ENCODE data around the gene MTHFD2L.
A peak's percentile ranks its signal among the peaks of the same experiment; 100 is the strongest.

MTHFD2L gene

GRCh38 chr4:74293558-74293957, 135.6 kb downstream of the MTHFD2L start:
- DNase-seq (ENCODE audit: insufficient read length, low spot score) (no peak), FAIRE-seq (no peak)

DNA sequence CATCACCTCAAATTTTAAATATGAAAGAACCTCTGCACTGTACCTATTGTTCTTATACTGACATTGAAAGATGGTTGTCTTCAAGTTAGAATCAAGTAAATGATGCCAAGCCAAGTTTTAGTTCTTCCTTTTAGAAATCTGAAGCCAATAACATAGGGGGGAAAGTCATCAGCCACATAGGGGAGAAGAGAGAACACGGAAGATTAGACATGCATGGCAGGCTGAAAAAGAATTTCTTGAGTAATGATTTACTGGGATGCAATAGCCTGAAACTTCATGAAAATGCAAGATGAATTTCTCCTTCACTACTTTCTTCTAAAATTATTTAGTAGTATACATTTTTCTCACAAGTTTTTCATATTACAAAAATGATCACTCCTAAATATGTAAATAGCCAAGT, 136.8 kb downstream of the MTHFD2L start:
- DNase-seq (ENCODE audit: insufficient read length, low spot score) (no peak), FAIRE-seq (no peak)

DNA sequence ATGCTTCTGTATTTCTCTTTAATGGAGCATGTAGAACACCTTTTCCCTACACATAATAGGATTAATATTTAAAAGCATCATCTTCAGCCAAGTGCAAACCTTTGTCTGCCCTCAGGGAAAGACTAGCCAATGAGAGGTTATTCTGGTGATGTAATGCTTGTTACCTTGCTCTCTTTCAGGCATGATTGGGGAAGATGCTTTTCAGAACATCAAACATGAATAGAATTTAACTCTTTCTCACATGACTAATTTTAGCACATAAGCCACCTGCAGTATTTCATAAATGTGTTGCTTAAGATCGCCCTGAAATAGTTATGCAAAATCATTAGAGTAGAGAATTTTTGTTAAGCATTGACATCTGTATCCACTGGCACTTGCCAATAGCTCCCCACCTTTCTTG, 139.6 kb downstream of the MTHFD2L start:
- DNase-seq (ENCODE audit: insufficient read length, low spot score) = no peak
- FAIRE-seq = no peak

DNA sequence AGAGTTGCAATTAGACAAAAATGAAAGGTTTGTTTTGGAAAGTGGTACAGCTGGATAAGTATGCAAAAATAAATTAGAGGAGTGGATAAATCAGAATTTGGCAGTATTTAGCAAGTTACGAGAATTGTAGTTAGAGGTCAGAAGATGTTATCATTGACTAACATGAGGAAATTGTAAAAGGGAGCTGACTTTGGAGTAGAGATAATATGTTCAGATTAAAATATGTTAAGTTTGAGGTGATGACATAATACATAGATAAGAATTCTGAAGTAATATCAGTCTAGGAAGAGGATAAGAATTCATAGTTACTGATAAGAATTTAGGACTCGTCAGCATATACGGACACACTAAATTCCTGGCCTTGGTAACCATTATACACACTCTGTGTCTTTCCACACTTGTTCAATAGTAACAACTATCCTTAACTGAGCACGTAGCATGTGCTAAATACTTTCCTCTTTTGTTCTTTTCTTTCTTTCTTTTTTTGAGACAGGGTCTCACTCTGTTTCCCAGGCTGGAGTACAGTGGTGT, 146.2 kb downstream of the MTHFD2L start:
- DNase-seq (ENCODE audit: insufficient read length, low spot score) = no peak
- no peak for FAIRE-seq

- DNase-seq (ENCODE audit: insufficient read length, low spot score) = no peak
- no peak for FAIRE-seq
These were observed 147.1 kb downstream of the MTHFD2L start for GRCh38 chr4:74305000-74305399.

DNA sequence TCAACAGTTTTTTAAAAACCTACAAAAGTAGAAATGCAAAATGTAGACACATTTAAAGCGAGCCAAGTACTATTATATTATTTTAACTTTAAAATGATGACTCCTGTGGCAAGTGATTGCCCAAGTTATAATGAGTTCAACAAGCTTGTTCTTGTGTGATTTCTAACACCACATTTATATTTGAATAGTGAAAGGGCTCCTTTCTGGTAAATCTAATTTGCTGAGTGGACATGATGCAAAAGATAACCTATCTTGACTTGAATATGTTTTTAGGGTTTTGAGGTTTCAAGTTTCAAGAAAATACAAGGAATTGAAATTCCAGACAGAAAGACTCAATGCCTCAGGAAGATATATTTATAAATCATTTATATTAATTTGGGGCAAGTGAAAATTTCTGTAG, 149.3 kb downstream of the MTHFD2L start:
- DNase-seq (ENCODE audit: insufficient read length, low spot score) = no peak
- FAIRE-seq = no peak

GRCh38 chr4:74308215-74308614, 150.3 kb downstream of the MTHFD2L start, which contains the start of gene EPGN:
EPGN (plus strand) TSS chr4:74308470; CDS start chr4:74308534, 64 bp downstream.
- FAIRE-seq (no peak), DNase-seq (ENCODE audit: insufficient read length, low spot score) (no peak)

GRCh38 chr4:74309223-74309622, 151.3 kb downstream of the MTHFD2L start:
- no peak for FAIRE-seq
- DNase-seq (ENCODE audit: insufficient read length, low spot score) = no peak

- FAIRE-seq = no peak
- DNase-seq (ENCODE audit: insufficient read length, low spot score) = peak; percentile 14
These were observed 153.9 kb downstream of the MTHFD2L start for GRCh38 chr4:74311696-74312313.

- FAIRE-seq (no peak), DNase-seq (ENCODE audit: insufficient read length, low spot score) (no peak)
These were observed 156.4 kb downstream of the MTHFD2L start for GRCh38 chr4:74314329-74314728.

DNA sequence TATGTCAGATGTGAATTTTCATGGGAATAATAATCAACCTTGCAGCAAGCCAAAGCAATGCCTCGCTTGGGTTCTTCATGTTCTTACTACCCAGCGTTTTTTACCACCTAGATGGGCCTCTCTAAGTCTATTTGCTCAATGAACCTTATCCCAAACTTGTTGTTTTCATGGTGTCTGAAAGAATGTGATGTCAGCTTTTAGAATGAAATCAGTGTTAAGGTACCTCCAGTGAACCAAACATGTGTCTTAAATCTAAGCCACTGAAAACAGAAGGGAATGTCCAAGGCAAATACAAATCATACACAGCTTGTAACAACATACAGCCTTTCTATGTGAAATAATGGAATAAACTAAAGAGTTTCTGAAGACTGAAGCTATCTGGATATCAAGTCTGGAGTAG, 157.0 kb downstream of the MTHFD2L start:
- FAIRE-seq (no peak), DNase-seq (ENCODE audit: insufficient read length, low spot score) (no peak)

DNA sequence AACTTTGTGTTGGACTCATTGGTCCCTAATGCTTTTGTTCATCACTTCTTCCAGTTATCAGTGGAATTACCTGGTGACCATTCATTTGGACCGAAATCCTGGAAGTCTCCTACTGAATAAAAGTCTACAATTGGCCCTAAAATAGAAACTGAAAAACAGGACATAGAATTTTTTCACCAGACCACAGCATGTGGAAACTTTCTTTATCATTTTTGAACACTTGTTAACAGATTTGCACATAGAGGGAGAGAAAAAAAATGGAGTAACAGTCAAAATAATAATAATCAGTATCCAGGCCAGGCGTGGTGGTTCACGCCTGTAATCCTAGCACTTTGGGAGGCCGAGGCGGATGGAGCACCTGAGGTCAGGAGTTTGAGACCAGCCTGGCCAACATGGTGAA, 157.5 kb downstream of the MTHFD2L start:
- FAIRE-seq = no peak
- DNase-seq (ENCODE audit: insufficient read length, low spot score) = no peak

DNA sequence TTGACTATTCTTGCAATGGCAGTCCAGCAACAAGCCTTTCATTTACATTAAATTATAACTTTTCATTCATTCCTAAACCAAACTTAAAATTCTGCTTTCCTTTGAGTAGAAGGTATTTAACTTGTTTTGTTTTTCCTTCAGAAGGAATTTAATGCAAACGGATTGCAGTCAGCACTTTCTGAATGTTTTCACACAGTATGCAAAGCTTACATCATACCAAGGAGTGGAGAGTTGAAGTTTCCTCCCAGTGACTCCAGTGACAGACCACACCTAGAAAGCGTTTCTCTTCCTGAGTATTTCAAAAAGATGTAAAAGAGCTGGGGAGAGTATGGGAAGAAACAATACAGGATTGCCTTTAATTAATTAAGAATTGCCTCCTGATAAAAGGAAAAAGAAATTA, 158.5 kb downstream of the MTHFD2L start:
- FAIRE-seq (no peak), DNase-seq (ENCODE audit: insufficient read length, low spot score) (no peak)

DNA sequence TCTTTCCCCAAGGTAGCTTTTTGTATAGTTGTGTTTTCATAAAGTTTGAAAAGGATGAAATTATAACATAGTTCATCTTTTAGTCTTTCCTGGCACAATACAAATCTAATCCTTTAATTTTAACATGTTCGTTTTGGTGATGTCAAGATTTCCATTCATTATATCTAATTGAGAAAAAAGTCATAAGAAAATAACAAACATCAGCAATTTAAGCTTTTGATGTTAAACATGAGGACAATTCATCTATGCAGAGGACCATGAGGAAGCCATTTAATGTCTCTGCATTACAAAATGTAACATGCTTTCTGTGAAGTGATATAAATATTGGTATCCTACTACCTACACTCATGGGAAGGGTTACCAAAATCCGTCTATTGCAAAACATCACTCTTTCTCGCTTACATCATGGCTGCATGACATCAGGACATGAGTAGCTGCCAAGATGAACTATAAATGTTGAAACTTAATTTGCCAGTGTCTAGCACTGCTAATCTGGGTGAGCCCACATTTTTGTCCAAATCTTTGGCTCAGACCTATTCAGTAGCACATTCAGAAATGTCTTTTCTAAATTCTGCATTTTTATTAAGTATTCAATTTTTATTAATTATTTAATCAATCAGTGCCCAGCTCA, 159.8 kb downstream of the MTHFD2L start:
- DNase-seq (ENCODE audit: insufficient read length, low spot score) (no peak), FAIRE-seq (no peak)

DNA sequence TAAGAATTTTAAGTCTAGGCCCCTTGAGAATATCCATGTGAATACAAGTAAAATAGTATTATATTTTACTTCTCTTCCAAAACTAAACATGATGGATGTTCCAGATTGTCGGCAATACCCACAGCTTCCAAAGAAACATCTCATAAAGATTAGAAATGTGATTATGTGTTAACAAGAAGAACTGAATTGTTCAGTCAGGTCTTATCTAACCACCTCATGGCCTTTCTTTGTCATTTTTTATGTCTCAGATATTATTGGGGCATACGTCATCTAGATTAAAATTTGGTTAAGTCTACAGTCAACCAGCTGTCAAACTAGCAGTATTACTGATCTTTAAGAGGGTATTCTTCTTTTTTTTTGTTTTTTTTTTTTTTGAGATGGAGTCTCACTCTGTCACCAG, 160.4 kb downstream of the MTHFD2L start:
- no peak for FAIRE-seq
- DNase-seq (ENCODE audit: insufficient read length, low spot score) = no peak

GRCh38 chr4:74319470-74319869, 161.6 kb downstream of the MTHFD2L start:
- FAIRE-seq (no peak), DNase-seq (ENCODE audit: insufficient read length, low spot score) (no peak)

GRCh38 chr4:74320559-74321118, 162.7 kb downstream of the MTHFD2L start:
- peak; percentile 19 for DNase-seq (ENCODE audit: insufficient read length, low spot score)
- no peak for FAIRE-seq

- no peak for FAIRE-seq
- no peak for DNase-seq (ENCODE audit: insufficient read length, low spot score)
These were observed 164.4 kb downstream of the MTHFD2L start for GRCh38 chr4:74322301-74322700.

DNA sequence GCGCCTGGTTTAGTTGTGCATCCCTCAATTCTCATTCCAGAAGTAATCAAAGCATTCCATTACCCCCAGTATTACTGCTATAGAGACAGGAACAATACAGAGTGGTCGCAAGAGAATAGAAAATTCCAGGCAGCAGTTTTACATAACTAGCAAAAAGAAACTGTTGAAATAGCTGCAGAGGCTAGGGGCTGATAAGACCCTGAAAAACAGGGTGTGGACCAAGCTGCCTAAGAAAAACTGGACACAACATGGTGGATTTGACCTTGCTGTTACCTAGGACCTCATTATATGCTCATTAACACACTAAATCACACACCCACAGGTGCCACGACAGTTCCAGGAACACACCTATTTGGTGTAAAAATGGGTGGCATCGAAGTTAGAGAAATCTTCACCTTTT, 165.7 kb downstream of the MTHFD2L start:
- FAIRE-seq (no peak), DNase-seq (ENCODE audit: insufficient read length, low spot score) (no peak)

- DNase-seq (ENCODE audit: insufficient read length, low spot score) = no peak
- FAIRE-seq = no peak
These were observed 166.3 kb downstream of the MTHFD2L start for GRCh38 chr4:74324262-74324661.

- no peak for DNase-seq (ENCODE audit: insufficient read length, low spot score)
- no peak for FAIRE-seq
These were observed 168.0 kb downstream of the MTHFD2L start for GRCh38 chr4:74325886-74326285.

DNA sequence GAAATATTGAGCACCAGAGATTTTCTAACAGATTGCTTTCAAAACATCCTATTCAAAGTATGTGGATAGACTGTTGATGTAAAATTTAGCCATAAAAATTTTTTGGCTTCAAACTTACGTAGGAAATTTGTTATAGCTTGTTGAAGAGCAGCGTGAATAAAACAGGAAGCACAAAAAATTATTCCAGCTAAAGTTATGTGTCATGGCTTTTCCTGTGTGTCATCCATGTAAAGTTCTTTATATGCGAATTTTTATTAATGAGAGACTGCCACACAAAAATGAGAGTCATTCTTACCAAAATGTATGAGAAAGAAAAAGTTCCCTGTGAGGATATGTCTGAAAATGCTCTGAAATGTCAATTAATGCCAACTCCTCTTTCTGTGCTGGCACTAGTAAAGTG, 169.8 kb downstream of the MTHFD2L start:
- FAIRE-seq (no peak), DNase-seq (ENCODE audit: insufficient read length, low spot score) (no peak)
